Astrocyte of the cerebellum (primary cell): ENCODE results near the gene FYB2.

Experiments
- DNase-seq: peaks from one replicate; pipeline ENCODE4 v3.0.0-alpha.2; 2011; ENCODE audit warnings: low read depth
- H3K4me3 ChIP-seq: 2 replicates; pipeline ENCODE4 v1.5.1; 2011; ENCODE audit warnings: mild to moderate bottlenecking, low read depth, low read length, moderate library complexity
- in situ Hi-C: cut with HindIII; loops from 2 replicates; pipeline ENCODE4 v1.10.0; 2017; ENCODE audit warnings: low sequenced_read_pairs
- TF ChIP-seq, protein P1 (sequence below): IDR thresholded peaks from 2 replicates; pipeline ENCODE4 v1.5.1; 2012; ENCODE audit warnings: low read length, low read depth, moderate library complexity, mild to moderate bottlenecking; ENCODE audit errors: missing control alignments

FYB2 gene

DNA sequence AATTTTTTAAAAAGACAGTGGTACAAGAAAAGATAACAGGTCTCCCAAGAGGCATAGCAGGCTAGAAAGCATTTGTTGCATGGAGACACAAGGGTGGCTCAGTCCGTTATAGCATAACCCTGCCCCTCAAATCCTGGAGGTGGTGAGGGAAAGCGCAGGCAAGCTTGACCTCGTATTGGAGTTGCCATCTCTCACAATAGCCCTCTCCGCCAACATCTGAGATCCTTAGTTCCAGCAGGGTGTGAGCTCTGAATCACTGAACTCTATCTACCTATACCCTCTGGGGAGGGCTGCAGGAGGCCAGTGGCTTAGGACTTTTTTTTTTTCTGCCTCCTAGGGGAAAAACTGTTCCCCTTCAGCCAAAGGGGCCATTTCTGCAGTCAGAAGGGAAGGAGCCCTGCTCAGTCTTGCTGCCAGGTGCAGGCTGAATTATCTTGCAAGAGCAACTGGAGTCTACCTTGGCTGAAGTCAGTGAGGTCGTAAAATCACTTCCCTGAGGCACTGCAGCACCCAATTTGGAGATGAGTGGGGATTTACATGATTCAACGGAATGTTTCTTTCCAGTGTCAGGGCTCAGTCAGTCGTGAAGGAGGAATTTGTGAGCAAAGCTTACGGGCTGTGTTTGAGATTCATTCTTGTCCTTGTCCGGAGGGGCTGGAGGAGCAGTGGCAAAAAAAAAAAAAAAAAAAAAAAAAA is 18.2 kb upstream of the FYB2 start:
- in situ Hi-C loops: loop anchor here (25.0 kb wide), 1 partner anchor 1825 kb away; no protein-coding TSS in a partner anchor

DNA sequence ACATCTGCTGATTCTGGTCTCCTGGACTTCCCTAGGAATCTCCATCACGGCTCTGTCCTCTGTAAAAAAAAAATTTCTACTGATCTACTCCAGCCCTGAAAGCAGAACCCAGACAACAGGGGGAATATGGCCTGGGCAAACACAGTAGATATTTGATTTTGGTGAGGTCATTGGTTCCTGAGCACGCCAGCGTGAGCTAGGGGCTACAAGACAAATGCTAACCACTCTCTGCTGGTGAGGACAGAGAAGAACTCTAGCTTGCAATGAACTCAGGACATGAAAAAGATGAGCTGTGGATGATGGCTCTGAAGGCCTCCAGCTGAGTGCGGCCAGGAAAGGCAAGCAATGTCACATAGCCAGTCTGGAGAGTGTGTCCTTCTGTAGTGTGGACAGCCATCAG is 17.2 kb upstream of the FYB2 start:
- TF ChIP-seq, protein P1, sequence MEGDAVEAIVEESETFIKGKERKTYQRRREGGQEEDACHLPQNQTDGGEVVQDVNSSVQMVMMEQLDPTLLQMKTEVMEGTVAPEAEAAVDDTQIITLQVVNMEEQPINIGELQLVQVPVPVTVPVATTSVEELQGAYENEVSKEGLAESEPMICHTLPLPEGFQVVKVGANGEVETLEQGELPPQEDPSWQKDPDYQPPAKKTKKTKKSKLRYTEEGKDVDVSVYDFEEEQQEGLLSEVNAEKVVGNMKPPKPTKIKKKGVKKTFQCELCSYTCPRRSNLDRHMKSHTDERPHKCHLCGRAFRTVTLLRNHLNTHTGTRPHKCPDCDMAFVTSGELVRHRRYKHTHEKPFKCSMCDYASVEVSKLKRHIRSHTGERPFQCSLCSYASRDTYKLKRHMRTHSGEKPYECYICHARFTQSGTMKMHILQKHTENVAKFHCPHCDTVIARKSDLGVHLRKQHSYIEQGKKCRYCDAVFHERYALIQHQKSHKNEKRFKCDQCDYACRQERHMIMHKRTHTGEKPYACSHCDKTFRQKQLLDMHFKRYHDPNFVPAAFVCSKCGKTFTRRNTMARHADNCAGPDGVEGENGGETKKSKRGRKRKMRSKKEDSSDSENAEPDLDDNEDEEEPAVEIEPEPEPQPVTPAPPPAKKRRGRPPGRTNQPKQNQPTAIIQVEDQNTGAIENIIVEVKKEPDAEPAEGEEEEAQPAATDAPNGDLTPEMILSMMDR: no peak
- no peak for DNase-seq
- in situ Hi-C loops: loop anchor here (25.0 kb wide), 1 partner anchor 1826 kb away; no protein-coding TSS in a partner anchor
- no peak overlapping the region for H3K4me3 ChIP-seq

More for the DNA sequence above, 18.2 kb upstream of the FYB2 start:
- TF ChIP-seq, protein P1: no peak
- DNase-seq: no peak
- no peak overlapping the region for H3K4me3 ChIP-seq

DNA sequence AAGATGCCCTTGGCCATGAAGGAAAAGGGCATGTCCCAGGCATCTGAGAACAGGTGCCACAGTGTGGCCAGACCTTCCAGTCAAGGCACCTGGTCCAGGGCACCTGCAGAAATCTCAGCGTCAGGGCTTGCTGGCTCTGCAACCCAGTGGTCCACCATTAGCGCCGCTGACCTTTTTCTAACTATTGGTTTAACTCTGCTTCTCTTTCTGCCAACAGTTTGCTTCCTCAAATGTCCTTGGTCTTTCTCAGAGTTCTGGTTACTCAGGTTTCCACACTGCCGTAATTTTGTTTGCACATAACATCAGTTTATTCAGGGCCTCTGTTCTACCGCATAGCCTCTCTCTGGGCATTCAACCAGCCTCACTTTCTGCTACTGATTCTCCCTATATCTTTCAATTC is 16.5 kb upstream of the FYB2 start:
- TF ChIP-seq, protein P1: no peak
- in situ Hi-C loops: loop anchor here (25.0 kb wide), 1 partner anchor 1827 kb away; no protein-coding TSS in a partner anchor
- no peak for DNase-seq
- H3K4me3 ChIP-seq: no peak overlapping the region

DNA sequence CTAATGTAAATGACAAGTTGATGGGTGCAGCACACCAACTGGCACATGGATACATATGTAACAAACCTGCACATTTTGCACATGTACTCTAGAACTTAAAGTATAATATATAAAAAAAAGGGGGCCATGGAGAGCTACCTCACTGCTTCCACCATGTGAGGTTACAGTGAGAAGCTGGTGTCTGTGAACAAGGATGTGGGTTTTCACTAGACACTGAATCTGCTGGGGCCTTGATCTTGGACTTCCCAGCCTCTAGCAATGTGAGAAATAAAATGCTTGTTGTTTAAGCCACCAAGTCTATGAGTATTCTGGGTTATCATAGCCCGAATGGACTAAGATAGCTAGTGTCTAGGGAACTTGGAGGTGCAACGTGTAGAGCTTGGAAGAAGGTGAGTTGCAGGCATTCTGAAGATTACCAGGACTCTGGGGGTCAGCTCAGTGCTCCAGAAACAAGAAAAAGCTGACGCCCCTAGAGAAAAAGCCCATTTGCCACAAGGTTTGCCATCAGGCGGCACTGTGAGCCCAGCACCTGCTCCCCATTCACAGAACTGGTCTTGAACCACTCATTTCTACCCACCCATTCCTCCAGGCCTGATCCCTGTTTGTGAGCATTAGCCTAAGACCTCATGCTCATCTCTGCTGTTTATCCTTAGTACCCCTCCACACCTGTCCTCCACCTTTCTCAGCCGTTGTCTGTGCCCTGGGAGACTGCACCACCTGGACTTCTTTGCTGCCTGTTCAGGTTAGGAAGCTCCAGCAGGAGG is 15.1 kb upstream of the FYB2 start:
- no peak overlapping the region for H3K4me3 ChIP-seq
- in situ Hi-C loops: loop anchor here (25.0 kb wide), 1 partner anchor 1828 kb away; no protein-coding TSS in a partner anchor
- TF ChIP-seq, protein P1: no peak
- no peak for DNase-seq

DNA sequence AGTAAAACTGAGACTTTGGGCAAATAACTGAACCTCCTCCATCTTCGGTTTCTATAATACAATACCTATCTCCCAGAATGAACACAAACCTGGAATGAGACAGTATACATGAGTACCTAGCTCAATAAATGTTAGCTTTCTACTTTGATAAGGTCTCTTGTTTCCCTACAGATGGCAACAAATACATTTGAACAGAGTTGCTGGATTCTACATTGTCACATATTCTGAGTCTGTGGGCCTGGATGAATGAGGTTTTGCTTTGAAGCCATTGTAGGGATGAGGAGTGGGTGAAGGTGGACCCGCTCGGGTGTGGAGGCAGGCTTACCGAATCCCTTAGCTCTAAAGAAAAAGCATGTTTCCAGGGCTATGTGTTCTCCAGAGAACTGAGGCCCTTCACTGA is 13.9 kb upstream of the FYB2 start:
- in situ Hi-C loops: loop anchor here (25.0 kb wide), 1 partner anchor 1829 kb away; no protein-coding TSS in a partner anchor
- no peak for DNase-seq
- TF ChIP-seq, protein P1: no peak
- no peak overlapping the region for H3K4me3 ChIP-seq

DNA sequence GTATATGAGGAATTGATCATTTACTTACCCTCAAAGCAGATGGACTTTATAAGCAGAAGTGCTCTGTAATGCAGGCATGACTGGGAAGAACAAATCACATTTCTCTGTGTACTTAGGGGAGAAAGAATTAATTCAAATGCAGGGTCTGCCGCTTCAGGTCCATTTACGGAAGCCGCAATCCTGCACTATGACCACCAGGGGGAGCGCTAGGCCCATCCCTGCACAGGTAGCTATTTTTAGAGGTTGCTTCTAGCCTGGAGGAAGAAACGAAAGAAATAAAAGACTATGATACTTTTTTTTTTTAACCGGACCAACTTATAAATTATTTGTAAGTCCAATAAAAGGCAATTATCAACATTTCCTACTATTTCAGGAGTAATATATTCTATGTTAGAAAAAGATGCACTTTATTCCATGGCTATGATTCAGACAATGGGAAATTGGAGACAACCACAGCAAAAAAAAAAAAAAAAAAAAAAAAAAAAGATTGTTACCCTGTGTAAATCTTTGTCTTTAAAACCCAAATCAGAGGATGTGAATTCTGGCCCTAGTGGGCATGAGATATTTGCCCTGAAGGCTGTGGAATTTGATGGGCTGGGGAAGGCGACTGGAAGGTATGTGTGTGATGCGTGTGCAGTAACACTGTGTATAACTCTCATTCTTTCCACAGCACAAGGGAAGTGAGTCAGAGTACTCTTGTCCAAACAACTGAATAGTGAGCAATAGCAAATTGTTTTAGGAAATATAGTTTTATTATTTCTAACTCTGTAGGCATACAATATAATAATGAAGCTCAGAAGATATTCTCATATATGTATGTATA is 12.9 kb upstream of the FYB2 start:
- TF ChIP-seq, protein P1: peak; percentile 93
- no peak overlapping the region for H3K4me3 ChIP-seq

More for the DNA sequence above, 12.9 kb upstream of the FYB2 start:
- in situ Hi-C loops: loop anchor here (25.0 kb wide), 1 partner anchor 1830 kb away; no protein-coding TSS in a partner anchor
- peak; percentile 77 for DNase-seq
